Smooth muscle cell (in vitro differentiated cells): ENCODE results near the gene SLC8B1. TPM values are rescaled to one million over a fixed set of nuclear protein-coding genes. Genes with fewer than 3 reads are reported as not detected.

Source experiments
- DNase-seq: peaks from one replicate; lab custom pipeline; 2025; ENCODE audit not compliant: unreplicated experiment; lab: John Stamatoyannopoulos, UW
- H2AFZ ChIP-seq: fragments of 200-600 bp; sonication (generic); 2 replicates; pipeline ENCODE4 v1.6.0; 2016; ENCODE audit warnings: antibody characterized with exemption, low read depth, mild to moderate bottlenecking
- H3F3A ChIP-seq: fragments of 200-600 bp; sonication (generic); 2 replicates; pipeline ENCODE4 v1.6.0; 2017; ENCODE audit warnings: antibody characterized with exemption, low read depth
- H3K27ac ChIP-seq: fragments of 200-600 bp; sonication (generic); 2 replicates; pipeline ENCODE4 v1.5.1; 2016; ENCODE audit warnings: low read depth, mild to moderate bottlenecking
- H3K27me3 ChIP-seq: fragments of 200-600 bp; sonication (generic); 2 replicates; pipeline ENCODE4 v1.6.1; 2016; ENCODE audit warnings: low read depth, mild to moderate bottlenecking
- H3K36me3 ChIP-seq: fragments of 200-600 bp; sonication (generic); 2 replicates; pipeline ENCODE4 v1.5.1; 2016; ENCODE audit warnings: low read depth
- H3K4me1 ChIP-seq: fragments of 200-600 bp; sonication (generic); 2 replicates; pipeline ENCODE4 v1.5.1; 2016; ENCODE audit warnings: low read depth
- H3K4me2 ChIP-seq: fragments of 200-600 bp; sonication (generic); 2 replicates; pipeline ENCODE4 v1.6.0; 2016; ENCODE audit warnings: mild to moderate bottlenecking
- H3K4me3 ChIP-seq: fragments of 200-600 bp; sonication (generic); 2 replicates; pipeline ENCODE4 v1.5.1; 2016; ENCODE audit warnings: mild to moderate bottlenecking
- H3K79me2 ChIP-seq: fragments of 200-600 bp; sonication (generic); 2 replicates; pipeline ENCODE4 v1.6.0; 2016; ENCODE audit warnings: low read depth, mild to moderate bottlenecking
- H3K9ac ChIP-seq: fragments of 200-600 bp; sonication (generic); 2 replicates; pipeline ENCODE4 v1.6.0; 2016; ENCODE audit warnings: low read depth
- H3K9me3 ChIP-seq: fragments of 200-600 bp; sonication (generic); replicated peaks from 2 replicates; pipeline ENCODE4 v1.5.1; 2016; ENCODE audit warnings: low read depth
- H4K20me1 ChIP-seq: fragments of 200-600 bp; sonication (generic); 2 replicates; pipeline ENCODE4 v1.6.0; 2016; ENCODE audit warnings: low read depth
- WGBS: methylation state at CpG from one replicate; pipeline ENCODE4 v1.1.7; 2016; ENCODE audit warnings: low lambda C conversion rate; 5-methylcytosine and 5-hydroxymethylcytosine counted together
- polyA plus RNA-seq: library from polyadenylated mRNA; unstranded; fragments of >200 nt; fragmentation: Nextera tagmentation; extraction: Ambion mirVana; gene quantifications from 2 replicates; pipeline ENCODE4 v1.2.1, GENCODE V29; 2016
- total RNA-seq: library from RNA; depleted of rRNA; stranded (reverse); fragments of >200 nt; gene quantifications from 2 replicates; pipeline ENCODE4 v1.2.3, GENCODE V29; 2014
- TF ChIP-seq, protein P1 (sequence below): fragments of 200-600 bp; sonication (generic); IDR thresholded peaks from 2 replicates; pipeline ENCODE4 v1.5.1; 2017; ENCODE audit warnings: borderline replicate concordance, mild to moderate bottlenecking, antibody characterized with exemption; ENCODE audit not compliant: insufficient read depth, poor library complexity, severe bottlenecking

SLC8B1 gene
- total and polyA plus RNA-seq, 2 experiments from 2014 or later = 11.8 to 14.3 TPM

DNA sequence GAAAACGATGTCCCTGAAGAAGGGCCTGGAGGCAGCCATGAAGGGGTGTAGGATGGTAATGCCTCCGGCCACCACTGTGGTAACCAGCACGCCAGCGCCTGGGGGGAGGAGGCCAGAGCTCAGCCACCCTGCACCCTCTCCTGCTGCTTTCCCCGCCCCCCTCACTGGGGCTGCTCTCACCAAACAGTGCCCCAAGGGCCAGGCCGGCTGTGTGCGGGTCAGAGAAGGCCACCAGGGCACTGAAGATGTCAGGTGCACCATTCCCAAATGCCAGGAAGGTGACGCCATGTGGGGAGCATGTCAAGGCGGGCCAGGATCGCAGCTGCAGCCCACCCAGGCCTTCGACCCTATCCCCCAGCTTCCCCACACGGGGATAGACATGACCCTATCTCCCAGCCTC is 14.5 kb downstream of the SLC8B1 start:
- Histone ChIP-seq H3K9me3 (no peaks in the 10 kb centered on the region), H3K4me3 (no peak overlapping the region), H3K4me1 (no peaks in the 10 kb centered on the region), H3K27me3 (no peaks in the 10 kb centered on the region), H3K79me2 (no peaks in the 10 kb centered on the region), H3F3A (no peaks in the 10 kb centered on the region), H3K27ac (no peak overlapping the region), H2AFZ (no peak overlapping the region), H3K36me3 (no peaks in the 10 kb centered on the region), H4K20me1 (no peaks in the 10 kb centered on the region), H3K4me2 (no peak overlapping the region), H3K9ac (no peak overlapping the region)
- 96% methylated on average over 12 of the region's 12 CpGs for WGBS
- DNase-seq = no peak
- TF ChIP-seq, protein P1, sequence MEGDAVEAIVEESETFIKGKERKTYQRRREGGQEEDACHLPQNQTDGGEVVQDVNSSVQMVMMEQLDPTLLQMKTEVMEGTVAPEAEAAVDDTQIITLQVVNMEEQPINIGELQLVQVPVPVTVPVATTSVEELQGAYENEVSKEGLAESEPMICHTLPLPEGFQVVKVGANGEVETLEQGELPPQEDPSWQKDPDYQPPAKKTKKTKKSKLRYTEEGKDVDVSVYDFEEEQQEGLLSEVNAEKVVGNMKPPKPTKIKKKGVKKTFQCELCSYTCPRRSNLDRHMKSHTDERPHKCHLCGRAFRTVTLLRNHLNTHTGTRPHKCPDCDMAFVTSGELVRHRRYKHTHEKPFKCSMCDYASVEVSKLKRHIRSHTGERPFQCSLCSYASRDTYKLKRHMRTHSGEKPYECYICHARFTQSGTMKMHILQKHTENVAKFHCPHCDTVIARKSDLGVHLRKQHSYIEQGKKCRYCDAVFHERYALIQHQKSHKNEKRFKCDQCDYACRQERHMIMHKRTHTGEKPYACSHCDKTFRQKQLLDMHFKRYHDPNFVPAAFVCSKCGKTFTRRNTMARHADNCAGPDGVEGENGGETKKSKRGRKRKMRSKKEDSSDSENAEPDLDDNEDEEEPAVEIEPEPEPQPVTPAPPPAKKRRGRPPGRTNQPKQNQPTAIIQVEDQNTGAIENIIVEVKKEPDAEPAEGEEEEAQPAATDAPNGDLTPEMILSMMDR = no peak

DNA sequence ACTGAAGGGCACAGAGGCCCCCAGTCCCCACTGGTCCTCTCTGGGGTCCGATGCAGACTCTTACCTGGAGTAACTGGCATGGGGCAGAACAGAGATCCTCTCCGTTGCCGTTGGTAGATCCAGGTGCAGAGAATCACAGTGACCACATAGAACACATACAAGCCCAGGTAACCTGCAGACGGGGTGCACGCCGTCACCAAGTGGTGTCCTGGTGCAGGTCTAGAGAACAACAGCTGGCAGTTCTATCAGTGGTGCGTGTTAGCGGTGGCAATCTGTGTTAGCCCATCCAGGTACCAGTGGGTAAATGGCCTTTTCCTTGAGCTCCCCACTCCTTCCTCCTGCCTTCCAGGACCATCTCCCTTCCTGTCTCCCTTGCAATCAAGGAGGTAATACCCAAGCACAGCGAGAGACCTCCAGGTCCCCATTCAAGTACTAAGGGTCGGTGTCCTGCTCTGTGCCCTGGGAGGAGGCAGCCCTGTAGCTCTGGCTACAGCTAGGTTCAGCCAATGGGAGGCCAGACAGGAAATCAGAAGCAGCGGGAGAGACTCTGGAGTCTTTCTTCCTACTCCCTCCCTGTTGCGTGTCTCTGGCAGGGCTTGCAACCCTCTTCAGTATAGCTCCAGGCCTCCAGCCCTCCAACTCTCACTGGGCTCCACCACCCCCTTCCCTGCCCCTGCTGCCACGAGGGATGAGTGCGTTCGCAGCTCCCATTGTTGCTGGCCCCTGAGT is 15.8 kb downstream of the SLC8B1 start:
- Histone ChIP-seq H3K4me2 (no peak overlapping the region), H3K27me3 (no peaks in the 10 kb centered on the region), H3K27ac (no peak overlapping the region), H3K9ac (no peak overlapping the region), H3K36me3 (no peaks in the 10 kb centered on the region), H3F3A (no peaks in the 10 kb centered on the region), H2AFZ (no peak overlapping the region), H3K4me3 (no peak overlapping the region), H4K20me1 (no peaks in the 10 kb centered on the region), H3K4me1 (no peaks in the 10 kb centered on the region), H3K79me2 (no peaks in the 10 kb centered on the region), H3K9me3 (no peaks in the 10 kb centered on the region)
- TF ChIP-seq, protein P1 = no peak
- 91% methylated on average over 15 of the region's 15 CpGs for WGBS
- no peak for DNase-seq

DNA sequence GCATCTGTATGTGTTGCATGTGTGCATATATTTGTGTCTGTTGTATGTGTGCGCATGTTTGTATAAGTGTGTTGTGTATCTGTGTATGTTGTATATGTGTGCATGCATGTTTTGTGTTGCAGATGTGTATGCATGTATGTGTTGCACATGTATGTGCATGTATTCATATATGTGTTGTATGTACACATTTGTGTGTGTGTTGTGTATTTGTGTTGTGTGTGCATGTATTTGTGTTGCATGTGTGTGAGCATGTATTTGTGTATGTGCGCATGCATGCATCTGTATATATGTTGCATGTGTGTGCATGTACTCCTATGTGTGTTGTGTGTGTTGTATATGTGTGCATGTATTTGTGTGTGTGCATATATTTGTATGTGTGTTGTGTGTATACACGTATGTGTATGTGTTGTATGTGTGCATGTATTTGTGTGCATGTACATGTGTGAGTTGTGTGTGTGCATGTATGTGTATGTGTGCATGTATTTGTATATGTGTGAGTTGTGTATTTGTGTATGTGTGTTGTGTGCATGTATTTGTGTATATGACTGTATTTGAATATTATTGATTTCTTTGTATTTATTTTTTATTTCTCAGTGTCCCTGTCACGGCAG is 16.8 kb downstream of the SLC8B1 start:
- Histone ChIP-seq H3K36me3 (no peaks in the 10 kb centered on the region), H3K27me3 (no peaks in the 10 kb centered on the region), H3K4me1 (no peaks in the 10 kb centered on the region), H4K20me1 (no peaks in the 10 kb centered on the region), H3K9me3 (no peaks in the 10 kb centered on the region), H3K4me2 (no peak overlapping the region), H2AFZ (no peak overlapping the region), H3K4me3 (no peak overlapping the region), H3K9ac (no peak overlapping the region), H3K27ac (no peak overlapping the region), H3K79me2 (no peaks in the 10 kb centered on the region), H3F3A (no peaks in the 10 kb centered on the region)
- no peak for DNase-seq
- WGBS = 93% methylated on average over 4 of the region's 4 CpGs
- TF ChIP-seq, protein P1 = no peak
